HUES64 (cell line): ENCODE results near the gene CTBP2.

Experiments used
- H3K27ac ChIP-seq: 2 replicates; pipeline ENCODE4 v1.7.0; 2013; ENCODE audit warnings: low read depth, low read length, inconsistent platforms
- H3K27me3 ChIP-seq: 2 replicates; pipeline ENCODE4 v1.6.1; 2013; ENCODE audit warnings: mild to moderate bottlenecking, low read length; ENCODE audit not compliant: insufficient read depth
- H3K36me3 ChIP-seq: 2 replicates; pipeline ENCODE4 v1.6.1; 2013; ENCODE audit warnings: mild to moderate bottlenecking, low read length; ENCODE audit not compliant: insufficient read depth
- H3K4me1 ChIP-seq: 2 replicates; pipeline ENCODE4 v1.6.1; 2013; ENCODE audit warnings: mild to moderate bottlenecking, low read length, moderate library complexity; ENCODE audit not compliant: insufficient read depth
- H3K4me3 ChIP-seq: 2 replicates; pipeline ENCODE4 v1.5.1; 2013; ENCODE audit warnings: mild to moderate bottlenecking, low read length, moderate library complexity
- H3K9ac ChIP-seq: 2 replicates; pipeline ENCODE4 v1.6.1; 2013; ENCODE audit warnings: mild to moderate bottlenecking, low read depth, low read length
- H3K9me3 ChIP-seq: 2 replicates; pipeline ENCODE4 v1.6.1; 2013; ENCODE audit warnings: low read depth, low read length; ENCODE audit not compliant: insufficient read depth
- WGBS: fragments of 150-250, 120-280 bp; methylation state at CpG from one replicate; pipeline ENCODE4 v1.1.7; 2013; ENCODE audit warnings: missing lambda C conversion rate; 5-methylcytosine and 5-hydroxymethylcytosine counted together

The CTBP2 gene

GRCh38 chr10:125097409-125098070, 62.8 kb downstream of the CTBP2 start:
- H3K9ac ChIP-seq: no peak overlapping the region
- peaks cover 57% of the 10 kb centered on the region for H3K36me3 ChIP-seq
- peaks cover 40% of the 10 kb centered on the region for H3K4me1 ChIP-seq
- H3K9me3 ChIP-seq: no peaks in the 10 kb centered on the region
- H3K4me3 ChIP-seq: no peak overlapping the region
- H3K27ac ChIP-seq: no peak overlapping the region
- 95% methylated on average over 20 of the region's 20 CpGs for WGBS
- H3K27me3 ChIP-seq: no peaks in the 10 kb centered on the region

DNA sequence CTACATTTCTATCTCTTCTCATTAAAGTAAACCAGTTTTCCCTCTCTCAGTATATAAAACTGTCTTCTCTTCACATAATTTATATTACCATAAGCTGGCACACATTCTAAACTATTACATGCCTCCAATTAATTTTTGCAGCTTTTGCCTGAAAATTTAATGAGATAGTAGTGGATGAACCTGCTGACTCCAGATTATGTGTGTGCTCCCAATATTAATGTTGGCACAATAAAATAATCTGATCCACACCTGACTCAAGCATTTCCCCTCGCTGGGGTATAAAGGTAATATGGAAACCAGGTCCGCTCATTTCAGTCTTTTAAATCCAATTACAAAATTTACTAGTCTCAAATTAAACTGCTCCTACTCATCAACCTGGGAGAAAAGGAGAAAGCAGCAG, 63.4 kb downstream of the CTBP2 start:
- no peak overlapping the region for H3K9ac ChIP-seq
- H3K4me1 ChIP-seq: peaks cover 35% of the 10 kb centered on the region
- no peak overlapping the region for H3K4me3 ChIP-seq
- H3K36me3 ChIP-seq: peaks cover 51% of the 10 kb centered on the region
- WGBS: 88% methylated on average over 2 of the region's 2 CpGs
- H3K27me3 ChIP-seq: no peaks in the 10 kb centered on the region
- H3K9me3 ChIP-seq: no peaks in the 10 kb centered on the region
- H3K27ac ChIP-seq: no peak overlapping the region

DNA sequence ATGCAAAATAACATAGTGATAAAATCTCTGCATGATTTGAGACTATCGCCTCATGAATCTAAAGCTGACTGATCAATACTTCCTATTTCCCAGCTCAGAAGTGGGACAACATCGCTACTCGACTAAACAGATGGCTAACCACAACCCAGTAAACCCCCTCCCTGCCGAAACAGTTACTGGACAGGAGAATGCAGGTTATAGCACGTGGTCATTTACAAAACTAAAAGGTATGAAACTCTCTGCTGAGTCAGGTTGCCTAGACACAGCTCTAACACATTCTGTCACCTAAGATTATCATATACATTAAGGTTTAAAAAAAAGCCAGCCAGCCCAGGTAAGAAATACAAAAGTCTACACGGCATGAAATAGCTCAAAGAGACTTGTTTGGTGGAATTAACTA, 64.0 kb downstream of the CTBP2 start:
- H3K9ac ChIP-seq: no peak overlapping the region
- H3K27me3 ChIP-seq: no peaks in the 10 kb centered on the region
- H3K4me1 ChIP-seq: peaks cover 29% of the 10 kb centered on the region
- 94% methylated on average over 6 of the region's 6 CpGs for WGBS
- H3K4me3 ChIP-seq: no peak overlapping the region
- no peak overlapping the region for H3K27ac ChIP-seq
- H3K9me3 ChIP-seq: no peaks in the 10 kb centered on the region
- H3K36me3 ChIP-seq: peaks cover 45% of the 10 kb centered on the region

DNA sequence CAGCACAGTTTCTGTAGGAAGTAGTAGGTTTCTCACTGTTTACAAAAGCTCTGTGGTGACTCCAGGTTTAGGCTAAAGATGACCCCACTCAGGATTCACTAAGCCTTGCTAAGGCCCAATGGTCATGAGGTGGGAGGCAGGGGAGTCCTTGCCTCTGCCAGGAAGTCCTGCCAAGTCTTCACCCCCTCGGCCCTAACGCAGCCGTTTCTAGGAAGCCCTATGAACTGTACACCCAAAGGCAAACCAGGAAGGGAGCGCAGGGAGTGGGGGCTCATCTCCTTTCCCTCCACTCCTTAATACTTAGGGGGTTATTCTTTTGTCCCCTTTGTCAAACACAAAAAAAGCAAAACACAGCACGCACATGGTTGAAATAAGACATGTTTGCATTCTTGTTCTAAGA, 64.6 kb downstream of the CTBP2 start:
- H3K9me3 ChIP-seq: no peaks in the 10 kb centered on the region
- no peak overlapping the region for H3K4me3 ChIP-seq
- H3K27me3 ChIP-seq: no peaks in the 10 kb centered on the region
- 92% methylated on average over 5 of the region's 5 CpGs for WGBS
- H3K36me3 ChIP-seq: peaks cover 39% of the 10 kb centered on the region
- no peak overlapping the region for H3K27ac ChIP-seq
- H3K9ac ChIP-seq: no peak overlapping the region
- peaks cover 23% of the 10 kb centered on the region for H3K4me1 ChIP-seq

GRCh38 chr10:125095228-125095627, 65.1 kb downstream of the CTBP2 start:
- Histone ChIP-seq H3K9ac (no peak overlapping the region), H3K4me3 (no peak overlapping the region), H3K4me1 (peaks cover 18% of the 10 kb centered on the region), H3K27me3 (no peaks in the 10 kb centered on the region), H3K36me3 (peaks cover 34% of the 10 kb centered on the region), H3K27ac (no peak overlapping the region), H3K9me3 (no peaks in the 10 kb centered on the region)
- 97% methylated on average over 6 of the region's 6 CpGs for WGBS

DNA sequence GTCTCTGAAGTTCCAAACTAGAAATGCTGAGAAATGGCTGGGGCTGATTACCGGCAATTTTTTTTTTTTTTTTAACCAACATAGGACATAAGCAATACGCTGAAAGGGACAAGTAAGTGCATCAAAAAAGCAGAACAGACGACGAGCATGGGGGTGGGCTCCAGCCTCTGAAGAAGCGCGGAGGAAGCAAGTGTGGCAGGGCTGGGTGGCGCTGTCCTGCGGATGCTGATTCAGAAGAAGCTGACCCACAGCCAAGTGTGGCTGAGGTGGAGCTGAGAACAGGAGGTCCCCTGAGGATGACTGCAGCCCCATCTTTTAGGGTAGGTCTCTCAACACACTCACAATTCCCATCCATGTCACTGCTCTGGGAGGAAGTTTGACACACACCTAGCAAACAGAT, 65.6 kb downstream of the CTBP2 start:
- Histone ChIP-seq H3K9ac (no peak overlapping the region), H3K36me3 (peaks cover 30% of the 10 kb centered on the region), H3K27ac (no peak overlapping the region), H3K4me1 (peaks cover 19% of the 10 kb centered on the region), H3K4me3 (no peak overlapping the region), H3K9me3 (no peaks in the 10 kb centered on the region), H3K27me3 (no peaks in the 10 kb centered on the region)
- WGBS: 93% methylated on average over 8 of the region's 8 CpGs

DNA sequence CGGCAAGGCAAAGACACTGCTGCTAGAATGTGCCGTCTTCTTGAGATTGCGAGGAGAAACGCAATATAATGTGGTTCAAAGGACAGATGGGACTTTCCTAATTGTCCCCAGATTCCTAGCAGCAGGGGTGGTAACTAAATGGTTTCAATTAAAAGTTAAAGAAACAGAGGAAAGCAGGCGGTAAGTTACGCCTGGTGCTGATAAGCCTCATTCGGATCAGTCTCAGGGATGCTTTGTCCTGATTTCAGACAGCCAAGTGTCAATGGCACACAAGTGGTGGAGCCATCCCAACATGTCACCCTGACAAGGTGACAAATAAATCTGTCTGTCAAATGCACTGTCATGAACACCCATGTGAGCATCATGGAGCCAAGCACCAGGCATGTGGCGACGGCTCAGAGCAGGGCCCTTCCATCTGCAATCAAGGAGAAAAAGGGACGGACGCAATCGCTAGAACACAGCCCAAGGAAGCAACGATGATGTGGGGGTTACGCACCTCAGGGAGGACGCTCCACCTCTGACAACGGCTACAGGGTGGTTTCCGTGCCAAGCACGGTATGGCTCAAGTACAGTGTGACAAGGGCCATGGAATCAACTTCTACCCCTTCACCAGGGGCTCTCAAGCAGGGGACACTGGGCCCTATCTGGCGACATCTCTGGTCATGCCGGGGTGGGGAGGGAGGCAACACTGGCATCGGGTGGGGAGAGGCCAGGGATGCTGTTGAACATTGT, 66.2 kb downstream of the CTBP2 start:
- Histone ChIP-seq H3K27me3 (no peaks in the 10 kb centered on the region), H3K9ac (no peak overlapping the region), H3K4me3 (no peak overlapping the region), H3K4me1 (peaks cover 25% of the 10 kb centered on the region), H3K27ac (no peak overlapping the region), H3K9me3 (no peaks in the 10 kb centered on the region), H3K36me3 (peaks cover 36% of the 10 kb centered on the region)
- 95% methylated on average over 21 of the region's 21 CpGs for WGBS

GRCh38 chr10:125093199-125093973, 67.0 kb downstream of the CTBP2 start:
- whole genome bisulfite sequencing: 90% methylated on average over 17 of the region's 17 CpGs
- Histone ChIP-seq H3K27me3 (no peaks in the 10 kb centered on the region), H3K9ac (no peak overlapping the region), H3K4me3 (no peak overlapping the region), H3K9me3 (no peaks in the 10 kb centered on the region), H3K4me1 (peaks cover 26% of the 10 kb centered on the region), H3K27ac (peak overlapping the region; percentile 25; the same call in 1 of the 2 replicates), H3K36me3 (peaks cover 44% of the 10 kb centered on the region)

- Histone ChIP-seq H3K9ac (no peak overlapping the region), H3K4me1 (peaks cover 26% of the 10 kb centered on the region), H3K9me3 (no peaks in the 10 kb centered on the region), H3K27ac (no peak overlapping the region; the same call in 1 of the 2 replicates), H3K27me3 (no peaks in the 10 kb centered on the region), H3K4me3 (no peak overlapping the region), H3K36me3 (peaks cover 48% of the 10 kb centered on the region)
- WGBS: 93% methylated on average over 17 of the region's 17 CpGs
These were observed 67.8 kb downstream of the CTBP2 start for GRCh38 chr10:125092564-125093031.

DNA sequence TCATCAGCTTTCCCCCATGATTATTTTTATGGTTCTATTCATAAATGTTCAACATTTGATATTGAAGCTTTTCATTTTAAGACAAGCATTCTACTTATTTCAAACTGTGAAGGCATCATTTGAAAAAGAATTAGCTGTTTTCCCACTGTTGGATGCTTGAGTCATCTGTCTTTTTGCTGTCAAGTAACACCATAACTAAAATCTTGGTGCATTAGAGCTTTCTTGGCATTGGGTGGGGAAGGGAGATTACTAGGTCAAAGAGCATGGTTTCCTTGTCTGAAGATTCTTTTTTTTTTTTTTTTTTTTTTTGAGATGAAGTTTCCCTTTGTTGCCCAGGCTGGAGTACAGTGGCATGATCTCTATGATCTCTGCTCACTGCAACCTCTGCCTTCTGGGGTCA, 68.5 kb downstream of the CTBP2 start:
- H3K9me3 ChIP-seq: no peaks in the 10 kb centered on the region
- no peak overlapping the region for H3K27ac ChIP-seq
- H3K4me1 ChIP-seq: peaks cover 26% of the 10 kb centered on the region
- no peak overlapping the region for H3K4me3 ChIP-seq
- H3K36me3 ChIP-seq: peaks cover 52% of the 10 kb centered on the region
- H3K9ac ChIP-seq: no peak overlapping the region
- H3K27me3 ChIP-seq: no peaks in the 10 kb centered on the region

DNA sequence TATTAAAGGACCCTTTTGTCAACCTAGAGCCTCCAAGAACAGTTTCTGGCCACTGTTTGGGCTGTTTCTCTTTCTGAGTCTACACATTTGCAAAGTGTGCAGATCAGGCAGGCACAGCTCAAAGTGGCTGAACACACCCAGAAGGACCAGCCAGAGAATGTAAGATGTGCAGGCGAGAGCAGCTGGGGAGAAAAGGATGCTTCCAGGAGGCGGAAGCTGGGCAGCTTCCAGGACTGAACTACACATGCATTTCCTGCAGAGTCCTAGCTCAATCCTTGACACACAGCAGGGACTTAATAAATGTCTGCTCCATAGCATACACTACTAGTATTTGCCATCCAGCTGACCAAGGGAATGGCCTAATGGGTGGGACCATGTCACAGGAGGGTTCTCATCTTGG, 70.9 kb downstream of the CTBP2 start:
- no peak overlapping the region for H3K27ac ChIP-seq
- H3K9me3 ChIP-seq: no peaks in the 10 kb centered on the region
- no peak overlapping the region for H3K9ac ChIP-seq
- peaks cover 48% of the 10 kb centered on the region for H3K36me3 ChIP-seq
- WGBS: 96% methylated on average over 2 of the region's 2 CpGs
- H3K27me3 ChIP-seq: no peaks in the 10 kb centered on the region
- peaks cover 30% of the 10 kb centered on the region for H3K4me1 ChIP-seq
- H3K4me3 ChIP-seq: no peak overlapping the region
